Transverse colon (tissue), 4 donors: ENCODE results near the gene RNF14.

ENCODE experiments used
- CTCF ChIP-seq, 5 experiments: fragments of 200-600 bp in 3 of 5; fragments of 450-650 bp in 2 of 5; sonication (generic) in 3 of 5; IDR thresholded peaks; 1 replicate in 2 of 5; 2 replicates in 3 of 5; pipeline ENCODE4 v1.5.1; 2016 to 2017; ENCODE audit warnings: antibody characterized with exemption in 5 of 5, inconsistent platforms in 3 of 5, mild to moderate bottlenecking in 2 of 5, moderate library complexity in 1 of 5
- EP300 ChIP-seq: sonication (generic); formaldehyde crosslinking; IDR thresholded peaks from one replicate; pipeline ENCODE4 v1.6.1; 2017; ENCODE audit warnings: antibody characterized with exemption, low read depth
- POLR2A ChIP-seq: fragments of 450-650 bp; IDR thresholded peaks from one replicate; pipeline ENCODE4 v1.6.1; 2016; ENCODE audit warnings: antibody characterized with exemption, mild to moderate bottlenecking, moderate library complexity
- POLR2AphosphoS5 ChIP-seq, 3 donors: sonication (generic); formaldehyde crosslinking; IDR thresholded peaks; one replicate each; pipeline ENCODE4 v1.6.1; 2016; ENCODE audit warnings: antibody characterized with exemption in 3 of 3

- TF ChIP-seq EP300 = no peak
- no peak for TF ChIP-seq CTCF (IDR thresholded peaks at IDR 0.05)
- no peak for TF ChIP-seq POLR2A
- TF ChIP-seq POLR2AphosphoS5 (IDR thresholded peaks at IDR 0.05) = no peak
These were observed 9.5 kb downstream of the RNF14 start for GRCh38 chr5:141978389-141978788.
